Activated T-helper 1 cell treated with anti-CD3 and anti-CD28 coated beads, Interleukin-2, amount 50 U/mL, for 16 hours (primary cell): Measurements from ENCODE around the gene ZNF35.
A peak's percentile ranks its signal among the peaks of the same experiment; 100 is the strongest.

Experiments used
- DNase-seq, 2 donors: peaks; one replicate each; pipeline ENCODE4 v3.0.0-alpha.2; 2020; ENCODE audit warnings: low read depth in 1 of 2, low spot score in 1 of 2

ZNF35 gene

GRCh38 chr3:44682182-44682896, 33.8 kb downstream of the ZNF35 start:
- DNase-seq = no peak

- DNase-seq = peak in 1 of 2 donors; percentile 11
These were observed 36.7 kb downstream of the ZNF35 start for GRCh38 chr3:44685128-44685800.

- no peak for DNase-seq
These were observed 39.4 kb downstream of the ZNF35 start for GRCh38 chr3:44687898-44688297.
